Right lobe of liver (tissue), 4 donors: Measurements from ENCODE around the gene NEXMIF.

Source experiments
- CTCF ChIP-seq, 4 donors: fragments of 200-600 bp in 3 of 4; fragments of 450-650 bp in 1 of 4; IDR thresholded peaks; one replicate each; pipeline versions ENCODE4 v1.5.1 to v1.8.0; 2016 to 2022; ENCODE audit warnings: antibody characterized with exemption in 4 of 4, mild to moderate bottlenecking in 2 of 4
- POLR2A ChIP-seq: fragments of 450-650 bp; IDR thresholded peaks from one replicate; pipeline ENCODE4 v1.6.1; 2017; ENCODE audit warnings: antibody characterized with exemption, mild to moderate bottlenecking
- donor health status: DM: no; HTN: no; CAD: no.
- donor health status: DM: no; HTN: no; CAD: no.
- donor health status: DM: no; HTN: yes; CAD: no.

- TF ChIP-seq CTCF (IDR thresholded peaks at IDR 0.05) (no peak), POLR2A (no peak)
Measured at GRCh38 chrX:74923942-74924448, 1.3 kb downstream of the NEXMIF start.
